GM10266 (cell line): Measurements from ENCODE around the gene OR2W3.
A peak's percentile ranks its signal among the peaks of the same experiment; 100 is the strongest.

Experiments
- DNase-seq: peaks from one replicate; pipeline ENCODE4 v3.0.0; 2012; ENCODE audit errors: extremely low spot score
- CTCF ChIP-seq: IDR thresholded peaks from 2 replicates; pipeline ENCODE4 v1.5.1; 2012; ENCODE audit warnings: mild to moderate bottlenecking, low read depth; ENCODE audit not compliant: control insufficient read depth, insufficient read depth; ENCODE audit errors: missing control alignments

OR2W3 gene

GRCh38 chr1:247919952-247920351, 24.6 kb downstream of the OR2W3 start, which contains the start of gene OR2T8:
OR2T8 (plus strand) TSS chr1:247920252; CDS start chr1:247921018, 766 bp downstream.
- DNase-seq = no peak
- TF ChIP-seq CTCF = no peak

GRCh38 chr1:247923941-247924340, 28.6 kb downstream of the OR2W3 start:
- TF ChIP-seq CTCF = no peak
- no peak for DNase-seq

GRCh38 chr1:247924868-247925267, 29.5 kb downstream of the OR2W3 start, which contains the start of gene OR2AJ1:
OR2AJ1 (plus strand) TSS chr1:247924889; CDS start chr1:247933769, 8,880 bp downstream.
- no peak for DNase-seq
- no peak for TF ChIP-seq CTCF

- DNase-seq = no peak
- no peak for TF ChIP-seq CTCF
Measured at GRCh38 chr1:247933989-247934388, 38.6 kb downstream of the OR2W3 start.

GRCh38 chr1:247935781-247936180, 40.4 kb downstream of the OR2W3 start:
- no peak for TF ChIP-seq CTCF
- DNase-seq = no peak

- TF ChIP-seq CTCF = no peak
- no peak for DNase-seq
Measured at GRCh38 chr1:247936415-247936814, 41.0 kb downstream of the OR2W3 start.

- DNase-seq = peak; percentile 74
- peak; percentile 80 for TF ChIP-seq CTCF
Measured at GRCh38 chr1:247936965-247937734, 41.8 kb downstream of the OR2W3 start.
